Ovary (tissue), 3 donors: ENCODE data around the gene IL36A.

Experiments
- EP300 ChIP-seq: sonication (generic); formaldehyde crosslinking; IDR thresholded peaks from one replicate; pipeline ENCODE4 v1.6.1; 2017; ENCODE audit warnings: antibody characterized with exemption
- POLR2A ChIP-seq: fragments of 450-650 bp; IDR thresholded peaks from one replicate; pipeline ENCODE4 v1.6.1; 2017; ENCODE audit warnings: antibody characterized with exemption, mild to moderate bottlenecking, moderate library complexity
- TF ChIP-seq, protein P1 (sequence below), 3 donors: fragments of 450-650 bp in 2 of 3; fragments of 200-600 bp in 1 of 3; IDR thresholded peaks; one replicate each; pipeline versions ENCODE4 v1.5.1 to v1.8.0; 2016 to 2022; ENCODE audit warnings: antibody characterized with exemption in 3 of 3, mild to moderate bottlenecking in 1 of 3
- donor health status: DM: no; HTN: no; CAD: no.

GRCh38 chr2:113010088-113010487 is 4.8 kb downstream of the IL36A start:
- TF ChIP-seq POLR2A (no peak), EP300 (no peak)
- TF ChIP-seq, protein P1, sequence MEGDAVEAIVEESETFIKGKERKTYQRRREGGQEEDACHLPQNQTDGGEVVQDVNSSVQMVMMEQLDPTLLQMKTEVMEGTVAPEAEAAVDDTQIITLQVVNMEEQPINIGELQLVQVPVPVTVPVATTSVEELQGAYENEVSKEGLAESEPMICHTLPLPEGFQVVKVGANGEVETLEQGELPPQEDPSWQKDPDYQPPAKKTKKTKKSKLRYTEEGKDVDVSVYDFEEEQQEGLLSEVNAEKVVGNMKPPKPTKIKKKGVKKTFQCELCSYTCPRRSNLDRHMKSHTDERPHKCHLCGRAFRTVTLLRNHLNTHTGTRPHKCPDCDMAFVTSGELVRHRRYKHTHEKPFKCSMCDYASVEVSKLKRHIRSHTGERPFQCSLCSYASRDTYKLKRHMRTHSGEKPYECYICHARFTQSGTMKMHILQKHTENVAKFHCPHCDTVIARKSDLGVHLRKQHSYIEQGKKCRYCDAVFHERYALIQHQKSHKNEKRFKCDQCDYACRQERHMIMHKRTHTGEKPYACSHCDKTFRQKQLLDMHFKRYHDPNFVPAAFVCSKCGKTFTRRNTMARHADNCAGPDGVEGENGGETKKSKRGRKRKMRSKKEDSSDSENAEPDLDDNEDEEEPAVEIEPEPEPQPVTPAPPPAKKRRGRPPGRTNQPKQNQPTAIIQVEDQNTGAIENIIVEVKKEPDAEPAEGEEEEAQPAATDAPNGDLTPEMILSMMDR (IDR thresholded peaks at IDR 0.05) = no peak
